COLO668 (cell line): ENCODE results near the gene ZCWPW1.
"Not testable (repeated sequence)": the region's sequence is repeated elsewhere in the genome, so short reads cannot be mapped to it uniquely, and the experiment has no call there.

Source experiments
- DNase-seq: peaks from one replicate; lab custom pipeline; 2025; ENCODE audit not compliant: unreplicated experiment; lab: John Stamatoyannopoulos, UW

The ZCWPW1 gene

DNA sequence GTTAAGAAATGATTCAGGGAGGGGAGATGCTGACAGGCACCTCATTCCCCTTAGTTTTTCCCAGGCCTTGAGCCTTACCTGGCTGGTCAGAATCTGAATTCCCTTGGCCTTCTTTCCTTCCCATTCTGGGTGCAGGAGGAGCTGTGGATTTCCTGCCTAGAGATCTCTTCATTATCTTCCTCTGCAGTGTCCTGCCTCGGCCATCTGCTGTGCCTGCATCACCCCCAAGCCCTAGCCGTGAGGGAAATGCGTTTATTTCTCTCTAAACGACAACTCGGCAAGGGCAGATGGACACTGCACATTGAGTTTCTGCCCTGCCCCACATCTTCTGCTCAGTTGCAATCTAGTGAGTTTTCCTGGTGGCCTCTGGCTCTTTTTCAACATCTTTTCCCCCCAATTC lies 26.7 kb downstream of the ZCWPW1 start:
- no peak for DNase-seq

DNA sequence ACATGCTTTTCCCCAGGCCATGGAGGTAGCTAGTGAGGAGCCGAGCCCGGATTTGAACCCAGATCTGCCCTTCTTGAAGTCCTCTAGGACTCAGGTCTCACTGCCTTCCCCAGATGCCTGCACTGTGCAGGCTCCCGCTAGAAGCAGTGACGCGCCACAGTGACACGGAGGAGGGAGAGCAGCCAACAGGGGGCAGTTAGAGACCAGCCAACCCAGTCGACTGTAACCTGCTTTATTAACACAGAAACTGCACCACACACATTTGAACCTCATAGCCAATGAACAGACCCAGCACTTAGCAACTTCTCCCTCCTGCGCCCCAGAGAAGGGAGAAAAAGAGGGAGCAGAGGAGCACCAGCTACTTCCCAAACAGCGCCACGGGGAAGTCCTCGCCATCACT lies 27.8 kb downstream of the ZCWPW1 start:
- DNase-seq = peak; percentile 14

GRCh38 chr7:100400041-100400440 lies 28.5 kb downstream of the ZCWPW1 start:
- no peak for DNase-seq

- DNase-seq = no peak
Observed at GRCh38 chr7:100398239-100398638, 30.3 kb downstream of the ZCWPW1 start.

- no peak for DNase-seq
Observed at GRCh38 chr7:100397315-100398081, 31.0 kb downstream of the ZCWPW1 start.

GRCh38 chr7:100396421-100396982 lies 32.0 kb downstream of the ZCWPW1 start:
- DNase-seq = no peak

DNA sequence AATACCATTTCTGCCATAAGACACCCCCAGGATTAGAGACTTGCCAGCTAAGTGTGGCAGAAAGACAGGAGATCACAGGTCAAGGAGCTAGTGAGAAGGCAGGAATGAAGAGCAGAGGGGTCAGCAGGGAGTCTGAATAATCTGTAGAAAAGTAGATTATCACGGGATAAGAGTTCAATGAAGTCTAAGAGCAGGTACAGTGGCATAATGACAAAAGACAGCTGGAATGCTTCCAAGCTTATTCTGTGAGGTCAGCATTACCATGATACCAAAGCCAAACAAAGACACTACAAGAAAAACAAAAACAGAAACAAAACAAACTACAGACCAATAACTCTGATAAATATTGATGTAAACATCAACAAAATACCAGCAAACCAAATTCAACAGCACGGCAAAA lies 34.4 kb downstream of the ZCWPW1 start:
- DNase-seq = no peak

GRCh38 chr7:100393233-100393905 lies 35.1 kb downstream of the ZCWPW1 start:
- DNase-seq = no peak

DNA sequence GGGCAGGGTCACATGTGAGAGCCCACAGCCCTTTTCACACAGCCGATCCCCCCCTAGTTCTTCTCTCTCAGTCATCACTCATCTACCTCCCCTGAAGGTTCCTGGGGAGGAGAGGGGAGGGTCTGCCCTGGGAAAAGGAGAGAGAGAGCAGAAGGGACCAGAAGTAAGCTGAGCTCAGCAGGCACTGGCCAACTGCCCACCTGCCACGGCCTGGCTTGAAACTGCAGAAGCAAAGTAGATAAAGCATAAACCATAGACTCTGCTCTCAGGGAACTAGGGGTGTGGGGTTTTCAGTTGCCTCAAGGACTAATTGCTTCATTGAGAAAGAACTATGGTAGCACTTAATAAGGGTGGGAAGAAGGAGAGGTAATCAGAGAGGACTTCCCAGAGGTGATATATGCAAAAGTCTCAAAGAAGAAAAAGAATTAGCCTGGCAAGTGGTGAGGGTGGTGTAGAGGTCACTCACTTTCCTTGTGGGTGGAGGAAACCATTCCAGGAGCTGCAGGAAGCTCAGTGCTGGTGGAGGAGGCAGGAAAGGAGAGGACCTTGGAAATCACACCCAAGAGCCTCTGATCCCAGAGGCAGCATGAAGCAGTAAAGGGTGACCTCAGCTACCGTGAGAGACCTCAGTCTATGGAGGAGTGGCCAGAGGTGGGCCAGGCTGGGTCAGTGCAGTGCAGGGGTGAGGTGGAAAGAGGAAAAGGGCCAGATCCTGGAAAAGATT lies 38.1 kb downstream of the ZCWPW1 start:
- no peak for DNase-seq

GRCh38 chr7:100389437-100390088 lies 38.9 kb downstream of the ZCWPW1 start:
- DNase-seq = no peak

DNA sequence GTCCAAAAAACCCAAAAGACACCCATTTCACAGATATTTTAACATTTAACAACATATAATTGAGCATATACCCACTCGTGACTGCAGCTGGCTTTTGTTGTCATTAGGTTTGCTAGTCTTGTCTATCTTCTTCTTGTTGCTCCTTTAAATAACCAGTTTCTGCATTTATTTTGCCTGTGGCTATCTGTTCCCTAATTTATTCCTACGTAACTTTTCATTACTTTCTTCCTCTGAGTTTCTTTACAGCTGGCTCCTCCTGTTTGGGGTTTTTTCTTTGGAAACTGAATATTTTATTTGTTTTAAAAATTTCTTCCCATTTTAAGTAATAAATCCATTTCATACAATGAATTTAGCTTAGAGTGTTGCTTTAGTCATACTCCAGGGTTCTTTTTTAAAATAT lies 40.8 kb downstream of the ZCWPW1 start:
- no peak for DNase-seq

DNA sequence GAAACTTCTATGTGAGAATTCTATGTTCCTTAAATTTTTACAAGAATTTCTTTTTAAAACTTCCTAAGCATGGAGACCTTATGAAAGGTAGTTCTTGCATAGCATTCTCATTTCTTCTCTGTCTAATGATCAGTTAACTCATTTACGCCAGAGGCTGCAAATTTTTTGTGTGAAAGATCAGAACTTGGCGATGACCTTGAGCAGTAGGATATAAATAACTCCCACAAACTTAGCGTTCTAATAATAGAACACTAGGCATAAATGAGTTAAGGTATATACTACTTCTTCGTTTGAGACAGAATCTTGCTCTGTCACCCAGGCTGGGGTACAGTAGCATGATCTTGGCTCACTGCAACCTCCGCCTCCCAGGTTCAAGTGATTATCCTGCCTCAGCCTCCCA lies 41.6 kb downstream of the ZCWPW1 start:
- no peak for DNase-seq

DNA sequence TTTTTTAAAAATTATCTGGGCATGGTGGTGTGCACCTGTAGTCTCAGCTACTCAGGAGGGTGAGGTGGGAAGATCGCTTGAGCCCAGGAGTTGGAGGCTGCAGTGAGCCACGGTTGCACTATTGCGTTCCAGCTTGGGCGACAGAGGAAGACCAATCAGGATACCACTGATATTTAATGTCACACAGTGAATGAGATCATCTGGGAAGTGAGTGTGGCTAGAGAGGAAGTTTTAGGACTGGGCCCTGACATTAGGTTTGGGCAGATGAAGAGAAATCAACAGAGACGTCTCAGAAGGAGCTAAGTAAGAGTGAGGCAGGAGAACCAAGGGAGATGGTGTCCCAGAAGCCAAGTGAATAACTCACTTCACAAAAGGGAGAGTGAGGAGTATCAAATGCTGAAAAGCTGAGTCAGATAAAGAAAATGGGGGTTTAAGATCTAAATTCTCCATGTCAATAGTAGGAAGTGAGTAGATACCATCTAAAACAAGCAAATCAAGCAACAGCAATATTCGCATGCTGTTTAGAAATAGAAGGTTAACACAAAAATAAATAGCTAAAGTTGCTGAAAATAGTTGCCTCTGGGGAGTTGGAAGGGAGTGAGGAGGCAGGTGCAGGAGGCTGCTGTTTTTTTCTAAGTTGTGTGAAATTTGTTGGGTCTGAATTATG lies 43.7 kb downstream of the ZCWPW1 start:
- DNase-seq = no peak

GRCh38 chr7:100382234-100382853 lies 46.2 kb downstream of the ZCWPW1 start:
- DNase-seq = not testable (repeated sequence)

DNA sequence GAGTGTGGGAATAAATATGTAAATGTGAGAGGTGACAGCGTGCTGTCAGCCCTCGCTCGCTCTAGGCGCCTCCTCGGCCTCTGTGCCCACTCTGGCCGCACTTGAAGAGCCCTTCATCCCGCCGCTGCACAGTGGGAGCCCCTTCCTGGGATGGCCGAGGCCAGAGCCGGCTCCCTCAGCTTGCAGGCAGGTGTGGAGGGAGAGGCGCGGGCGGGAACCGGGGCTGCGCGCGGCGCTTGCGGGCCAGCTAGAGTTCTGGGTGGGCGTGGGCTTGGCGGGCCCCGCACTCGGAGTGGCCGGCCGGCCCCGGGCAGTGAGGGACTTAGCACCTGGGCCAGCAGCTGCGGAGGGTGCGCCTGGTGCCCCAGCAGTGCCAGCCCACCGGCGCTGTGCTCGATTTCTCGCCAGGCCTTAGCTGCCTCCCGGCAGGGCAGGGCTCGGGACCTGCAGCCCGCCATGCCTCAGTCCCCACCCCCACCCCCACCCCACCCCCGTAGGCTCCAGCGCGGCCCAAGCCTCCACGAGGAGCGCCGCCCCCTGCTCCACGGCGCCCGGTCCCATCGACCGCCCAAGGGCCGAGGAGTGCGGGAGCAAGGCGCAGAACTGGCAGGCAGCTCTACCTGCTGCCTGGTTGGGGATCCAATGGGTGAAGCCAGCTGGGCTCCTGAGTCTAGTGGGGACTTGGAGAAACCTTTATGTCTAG lies 46.8 kb downstream of the ZCWPW1 start:
- DNase-seq = not testable (repeated sequence)

GRCh38 chr7:100380196-100380595 lies 48.3 kb downstream of the ZCWPW1 start:
- DNase-seq = no peak

- no peak for DNase-seq
Observed at GRCh38 chr7:100378114-100378755, 50.3 kb downstream of the ZCWPW1 start.

DNA sequence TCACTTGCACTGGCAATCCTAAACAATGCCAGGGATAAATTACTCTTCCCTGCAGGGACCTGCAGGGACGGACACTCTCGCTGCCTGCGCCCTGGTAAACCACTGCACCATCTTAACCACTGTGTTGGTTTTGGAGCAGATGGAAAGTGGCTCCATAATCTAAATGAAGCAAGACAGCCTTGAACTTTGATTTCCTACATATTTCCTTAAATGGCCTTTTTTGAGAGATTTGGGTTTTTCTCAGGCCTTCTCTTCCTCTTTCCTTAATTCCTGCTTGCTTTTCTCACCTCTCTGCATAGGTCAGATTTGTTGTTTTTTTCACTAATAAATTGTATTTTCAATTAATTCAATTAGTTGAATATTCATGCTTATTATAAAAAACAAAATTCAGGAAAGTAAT lies 52.4 kb downstream of the ZCWPW1 start:
- DNase-seq = no peak

GRCh38 chr7:100374601-100375000 lies 53.9 kb downstream of the ZCWPW1 start:
- no peak for DNase-seq
